Activated T-helper 1 cell treated with anti-CD3 and anti-CD28 coated beads, Interleukin-2, amount 50 U/mL, for 16 hours (primary cell): ENCODE measurements around the gene RASA3.
"Not testable (repeated sequence)": the region's sequence is repeated elsewhere in the genome, so short reads cannot be mapped to it uniquely, and the experiment has no call there.

Experiments used
- DNase-seq, 2 donors: peaks; one replicate each; pipeline ENCODE4 v3.0.0-alpha.2; 2020; ENCODE audit warnings: low read depth in 1 of 2, low spot score in 1 of 2

RASA3 gene

GRCh38 chr13:114102131-114102520, 30.3 kb downstream of the RASA3 start:
- no peak for DNase-seq

- no peak for DNase-seq
Measured at GRCh38 chr13:114101358-114102130, 30.9 kb downstream of the RASA3 start.

GRCh38 chr13:114100446-114101357, 31.7 kb downstream of the RASA3 start:
- DNase-seq, result no peak

- DNase-seq, result no peak
Measured at GRCh38 chr13:114099918-114100445, 32.4 kb downstream of the RASA3 start.

- no peak for DNase-seq
Measured at GRCh38 chr13:114099191-114099590, 33.2 kb downstream of the RASA3 start.

- not testable (repeated sequence) for DNase-seq
Measured at GRCh38 chr13:114098689-114099056, 33.8 kb downstream of the RASA3 start.

GRCh38 chr13:114097893-114098688, 34.3 kb downstream of the RASA3 start:
- no peak for DNase-seq

- no peak for DNase-seq
Measured at GRCh38 chr13:114097212-114097892, 35.1 kb downstream of the RASA3 start.

GRCh38 chr13:114096811-114097211, 35.6 kb downstream of the RASA3 start:
- DNase-seq, result no peak

- no peak for DNase-seq
Measured at GRCh38 chr13:114096031-114096485, 36.4 kb downstream of the RASA3 start.

- no peak for DNase-seq
Measured at GRCh38 chr13:114095486-114095885, 36.9 kb downstream of the RASA3 start.

- DNase-seq, result no peak
Measured at GRCh38 chr13:114093118-114093517, 39.3 kb downstream of the RASA3 start.

GRCh38 chr13:114092468-114092867, 40.0 kb downstream of the RASA3 start:
- DNase-seq, result no peak

GRCh38 chr13:114090476-114090875, 41.9 kb downstream of the RASA3 start:
- DNase-seq, result no peak

- DNase-seq, result no peak
Measured at GRCh38 chr13:114089751-114090400, 42.5 kb downstream of the RASA3 start.

- DNase-seq, result no peak
Measured at GRCh38 chr13:114089341-114089740, 43.1 kb downstream of the RASA3 start.

GRCh38 chr13:114088863-114089262, 43.6 kb downstream of the RASA3 start:
- DNase-seq, result no peak

GRCh38 chr13:114088234-114088633, 44.2 kb downstream of the RASA3 start:
- no peak for DNase-seq

GRCh38 chr13:114087430-114087829, 45.0 kb downstream of the RASA3 start:
- DNase-seq, result no peak
